CD4-positive, alpha-beta T cell treated with Interleukin-4 for 4 hours (primary cell): ENCODE measurements around the gene ENSA.
A peak's percentile ranks its signal among the peaks of the same experiment; 100 is the strongest.
"Not testable (repeated sequence)": the region's sequence is repeated elsewhere in the genome, so short reads cannot be mapped to it uniquely, and the experiment has no call there.

Experiments used
- DNase-seq: peaks from one replicate; pipeline ENCODE4 v3.0.0-alpha.2; 2020

The ENSA gene

DNA sequence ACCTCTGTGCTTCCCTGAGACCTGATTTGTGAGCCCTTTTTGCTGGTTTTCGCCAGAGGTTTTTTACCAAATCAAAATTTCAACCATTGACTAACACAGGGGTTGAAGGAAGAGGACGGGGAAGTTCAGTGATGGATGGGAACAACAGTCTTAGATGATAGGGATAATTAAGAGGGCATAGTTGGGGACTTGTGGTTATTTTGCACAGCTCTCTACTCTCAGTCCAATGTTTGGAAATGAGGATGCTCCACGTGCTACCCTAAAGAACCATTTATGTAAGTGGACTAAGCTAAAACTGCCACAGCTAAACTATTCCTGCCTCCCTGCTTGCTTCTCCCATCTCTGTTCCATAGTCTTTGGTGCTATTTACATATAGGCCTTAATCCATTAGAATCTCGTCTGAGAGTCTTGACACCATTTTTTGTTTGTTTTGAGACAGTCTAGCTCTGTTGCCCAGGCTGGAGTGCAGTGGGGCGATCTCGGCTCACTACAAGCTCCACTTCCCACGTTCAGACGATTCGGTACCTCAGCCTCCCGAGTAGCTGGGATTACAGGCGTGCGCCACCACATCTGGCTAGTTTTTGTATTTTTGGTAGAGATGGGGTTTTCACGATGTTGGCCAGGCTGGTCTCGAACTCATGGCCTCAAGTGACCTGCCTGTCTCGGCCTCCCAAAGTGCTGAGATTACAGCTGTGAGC is 49.3 kb downstream of the ENSA start:
- no peak for DNase-seq

DNA sequence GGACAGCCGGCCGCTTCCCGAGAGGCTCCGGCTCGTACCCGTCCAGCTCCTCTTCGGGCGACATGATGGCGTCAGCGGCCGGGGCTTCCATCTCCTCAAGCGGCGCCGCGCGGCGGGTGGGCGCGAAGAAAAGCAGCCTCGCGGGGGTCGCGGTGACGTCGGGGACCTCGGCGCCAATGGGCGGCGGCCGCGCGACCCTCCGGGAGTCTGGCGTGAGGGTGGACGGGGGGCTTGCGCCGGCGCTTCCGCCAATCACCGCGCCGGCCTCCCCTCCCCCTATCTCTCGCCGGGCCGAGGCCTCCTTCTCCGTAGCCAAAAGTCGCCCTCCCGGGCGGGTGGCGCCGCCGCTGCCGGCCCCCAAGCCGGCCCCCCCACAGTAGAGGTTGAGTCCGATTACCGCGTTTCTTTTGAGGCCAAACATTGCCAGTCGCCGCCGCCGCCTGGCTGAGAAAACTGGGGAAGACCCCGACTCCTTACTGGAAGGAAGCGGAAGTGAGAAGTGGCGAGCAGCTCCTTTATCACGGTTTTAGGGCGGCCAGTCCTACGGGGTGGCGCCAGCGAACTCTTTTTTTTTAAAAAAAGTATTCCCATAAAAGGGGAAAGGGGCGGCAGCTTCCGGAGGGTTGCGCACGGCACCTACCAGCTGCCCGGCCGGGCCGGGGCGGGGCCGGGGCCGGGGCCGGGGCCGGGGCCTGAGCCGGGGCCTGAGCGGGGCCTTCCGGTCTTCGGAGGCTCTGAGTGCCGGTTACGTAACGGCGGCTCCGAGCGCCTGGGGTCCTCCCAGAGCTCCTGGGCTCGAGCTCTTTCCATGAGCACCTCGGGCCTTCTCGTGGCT is 50.1 kb downstream of the ENSA start, which contains the start of gene MCL1:
Gene MCL1 (minus strand): TSS at position 501 of the 835 bp plus-strand sequence. CDS start 80 bp downstream, at position 421.
- DNase-seq: peak; percentile 94

GRCh38 chr1:150578272-150579109 is 50.9 kb downstream of the ENSA start:
- peak; percentile 65 for DNase-seq

- DNase-seq: peak; percentile 58
These were observed 51.7 kb downstream of the ENSA start for GRCh38 chr1:150577557-150578271.

- no peak for DNase-seq
These were observed 52.4 kb downstream of the ENSA start for GRCh38 chr1:150576794-150577556.

DNA sequence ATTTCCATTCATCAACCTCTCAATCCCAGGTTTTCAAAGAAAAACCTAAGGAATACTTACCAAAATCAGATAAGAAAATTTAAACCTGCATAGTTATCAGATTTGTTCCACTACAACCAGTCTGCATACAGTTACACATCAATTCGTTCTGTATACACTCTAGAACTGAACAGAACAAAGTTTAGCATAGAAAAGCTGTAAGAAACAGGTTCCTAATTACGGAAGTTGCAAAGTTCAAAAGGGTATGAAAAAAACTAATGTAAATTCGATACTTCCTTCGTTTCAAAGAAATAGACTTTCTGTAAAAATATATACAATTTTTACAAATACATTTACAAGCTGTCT is 53.1 kb downstream of the ENSA start:
- no peak for DNase-seq

DNA sequence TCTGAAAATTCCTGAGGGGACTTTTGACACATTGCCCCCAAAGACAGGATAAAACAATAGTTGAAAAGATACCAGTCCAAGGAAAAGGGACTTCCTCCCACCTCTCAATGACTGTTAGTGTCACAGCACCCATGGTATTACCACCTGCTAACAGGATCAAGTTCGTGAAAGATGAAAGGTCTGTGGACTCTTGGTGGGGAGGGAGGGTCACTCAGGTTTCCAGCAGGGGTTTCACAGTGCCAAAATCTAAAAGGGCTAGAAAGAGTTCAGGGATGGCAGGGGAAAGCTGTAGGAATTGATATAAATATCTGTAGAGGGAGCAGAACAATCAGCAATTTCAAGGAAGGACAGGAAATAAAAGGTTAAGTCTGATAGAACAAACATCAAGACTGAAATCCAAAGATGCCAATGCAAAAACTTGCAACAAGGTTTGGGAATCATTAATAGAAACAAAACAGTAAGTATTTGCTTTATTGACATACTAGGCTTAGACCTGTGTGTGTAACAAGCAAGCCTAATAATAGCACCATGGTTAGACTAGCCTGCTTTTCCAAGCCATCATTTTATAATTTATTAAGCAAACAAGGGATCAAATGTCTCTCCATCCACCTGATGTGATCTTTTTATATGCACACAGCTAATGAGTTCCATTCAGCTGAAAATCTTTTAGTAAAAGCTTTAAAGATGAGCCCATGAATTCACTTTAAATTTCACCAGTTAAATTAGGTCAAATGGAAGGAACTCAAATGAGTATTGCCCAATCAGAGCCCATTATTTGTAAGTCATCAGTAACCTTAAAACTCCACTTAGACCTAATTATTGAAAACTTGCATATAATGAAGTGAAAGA is 53.7 kb downstream of the ENSA start:
- no peak for DNase-seq

GRCh38 chr1:150575072-150575489 is 54.3 kb downstream of the ENSA start:
- no peak for DNase-seq

DNA sequence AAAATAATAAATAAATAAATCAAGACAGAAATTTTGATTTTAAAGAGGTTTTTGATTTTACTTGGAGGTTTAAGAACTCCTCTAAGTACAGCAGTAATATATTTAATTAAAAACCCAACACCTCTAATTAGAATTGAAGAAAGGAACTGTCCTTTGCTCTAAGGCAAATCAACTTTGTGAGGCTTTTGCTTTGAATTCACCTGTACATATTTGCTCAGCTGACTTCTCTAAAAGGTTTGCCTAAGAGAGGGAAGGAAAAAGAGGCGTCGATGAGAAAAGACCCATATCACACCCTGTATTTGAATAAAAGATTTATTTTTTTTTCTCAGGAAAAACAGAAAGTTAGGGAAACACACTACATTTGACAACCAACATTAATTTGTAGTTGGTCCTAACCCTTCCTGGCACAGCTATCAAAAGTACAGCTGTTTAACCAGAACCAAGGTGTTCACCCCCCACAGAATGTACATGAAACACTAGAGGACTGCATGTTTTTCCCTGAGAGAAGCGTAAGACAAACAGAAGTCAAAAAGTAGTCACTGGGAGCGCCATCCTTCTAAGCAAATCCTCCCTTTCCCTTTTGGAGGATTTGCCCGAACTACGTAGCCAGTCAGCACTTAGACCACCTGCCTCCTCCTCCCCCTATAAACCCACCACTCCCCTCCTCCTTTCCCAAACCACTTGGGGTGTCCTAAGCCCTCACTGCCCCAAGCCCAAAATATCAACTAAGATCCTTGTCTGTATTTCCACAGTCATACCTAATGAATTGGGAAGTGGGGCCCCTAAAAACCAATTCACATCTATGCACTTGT is 54.9 kb downstream of the ENSA start:
- DNase-seq: no peak

DNA sequence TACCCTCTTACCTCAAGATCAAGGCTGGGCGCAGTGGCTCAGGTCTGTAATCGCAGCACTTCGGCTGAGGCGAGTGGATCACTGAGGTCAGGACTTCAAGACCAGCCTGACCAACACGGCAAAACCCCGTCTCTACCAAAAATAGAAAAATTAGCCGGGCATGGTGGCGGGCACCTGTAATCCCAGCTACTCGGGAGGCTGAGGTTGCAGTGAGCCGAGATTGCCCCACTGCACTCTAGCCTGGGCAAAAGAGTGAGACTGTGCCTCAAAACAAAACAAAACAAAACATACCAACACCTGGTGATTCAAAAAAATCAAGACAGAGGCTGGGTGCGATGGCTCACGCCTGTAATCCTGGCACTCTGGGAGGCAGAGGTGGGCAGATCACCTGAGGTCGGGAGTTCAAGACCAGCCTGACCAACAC is 55.8 kb downstream of the ENSA start:
- not testable (repeated sequence) for DNase-seq

DNA sequence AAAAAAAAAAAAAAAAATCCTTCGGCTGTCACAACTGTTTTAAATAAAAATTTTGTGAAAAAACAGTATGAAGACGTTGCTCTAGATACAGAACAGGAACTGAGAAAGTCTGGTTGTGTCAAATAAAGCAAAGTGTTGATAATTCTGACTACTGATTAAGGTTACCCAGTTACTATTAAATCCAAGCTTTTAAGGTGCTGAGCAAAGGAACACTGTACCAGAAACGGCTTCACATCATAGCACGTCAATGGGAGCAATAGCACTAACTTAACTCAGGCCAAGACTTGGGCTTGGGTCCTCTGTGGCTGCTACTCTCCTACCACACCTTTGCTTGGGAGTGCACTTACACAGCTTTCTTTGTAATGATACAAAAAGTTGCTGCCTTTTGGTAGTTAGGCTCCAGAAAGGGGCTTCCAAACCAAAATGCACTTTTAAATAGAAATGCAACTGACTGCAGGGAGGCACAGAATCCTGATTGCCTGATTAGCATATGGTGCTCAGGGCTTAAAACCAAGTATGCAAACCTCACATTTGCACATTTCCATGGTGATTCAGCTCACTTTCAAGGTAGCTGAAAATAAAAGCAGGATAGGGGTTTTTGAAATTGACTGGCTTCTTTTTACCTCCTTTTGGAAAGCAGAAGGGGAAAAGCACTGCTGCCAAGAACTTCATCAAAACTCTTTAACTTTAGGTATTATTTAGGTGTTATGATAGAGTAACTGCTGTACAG is 56.3 kb downstream of the ENSA start:
- DNase-seq: no peak
